Stimulated activated naive CD8-positive, alpha-beta T cell treated with anti-CD3 and anti-CD28 coated beads, Interleukin-15, amount 100 ng/mL, for 72 hours (primary cell): ENCODE measurements around the gene PSME1.
"Not testable (repeated sequence)": the region's sequence is repeated elsewhere in the genome, so short reads cannot be mapped to it uniquely, and the experiment has no call there.

Source experiments
- ATAC-seq: fragments of 150-1000 bp; cut with Tn5 transposase; 2 replicates; pipeline ENCODE4 v1.10.0; 2021; ENCODE audit warnings: mild to moderate bottlenecking, moderate library complexity
- DNase-seq, 2 donors: peaks; one replicate each; pipeline ENCODE4 v3.0.0; 2021 to 2022
- H3K27ac Mint-ChIP-seq, 2 donors: one replicate each; pipeline ENCODE4 v1.8.0; 2022; ENCODE audit warnings: mild to moderate bottlenecking in 2 of 2, mixed read lengths in 2 of 2, moderate library complexity in 2 of 2
- H3K27me3 Mint-ChIP-seq: one replicate; pipeline ENCODE4 v1.8.0; 2022; ENCODE audit warnings: mixed read lengths
- H3K4me1 Mint-ChIP-seq: one replicate; pipeline ENCODE4 v1.8.0; 2022; ENCODE audit warnings: mild to moderate bottlenecking, mixed read lengths
- H3K4me3 Mint-ChIP-seq, 2 donors: one replicate each; pipeline ENCODE4 v1.8.0; 2022; ENCODE audit warnings: mild to moderate bottlenecking in 2 of 2, mixed read lengths in 2 of 2, moderate library complexity in 1 of 2
- H3K9me3 Mint-ChIP-seq, 2 donors: one replicate each; pipeline ENCODE4 v1.8.0; 2022; ENCODE audit warnings: mixed read lengths in 2 of 2

The PSME1 gene

DNA sequence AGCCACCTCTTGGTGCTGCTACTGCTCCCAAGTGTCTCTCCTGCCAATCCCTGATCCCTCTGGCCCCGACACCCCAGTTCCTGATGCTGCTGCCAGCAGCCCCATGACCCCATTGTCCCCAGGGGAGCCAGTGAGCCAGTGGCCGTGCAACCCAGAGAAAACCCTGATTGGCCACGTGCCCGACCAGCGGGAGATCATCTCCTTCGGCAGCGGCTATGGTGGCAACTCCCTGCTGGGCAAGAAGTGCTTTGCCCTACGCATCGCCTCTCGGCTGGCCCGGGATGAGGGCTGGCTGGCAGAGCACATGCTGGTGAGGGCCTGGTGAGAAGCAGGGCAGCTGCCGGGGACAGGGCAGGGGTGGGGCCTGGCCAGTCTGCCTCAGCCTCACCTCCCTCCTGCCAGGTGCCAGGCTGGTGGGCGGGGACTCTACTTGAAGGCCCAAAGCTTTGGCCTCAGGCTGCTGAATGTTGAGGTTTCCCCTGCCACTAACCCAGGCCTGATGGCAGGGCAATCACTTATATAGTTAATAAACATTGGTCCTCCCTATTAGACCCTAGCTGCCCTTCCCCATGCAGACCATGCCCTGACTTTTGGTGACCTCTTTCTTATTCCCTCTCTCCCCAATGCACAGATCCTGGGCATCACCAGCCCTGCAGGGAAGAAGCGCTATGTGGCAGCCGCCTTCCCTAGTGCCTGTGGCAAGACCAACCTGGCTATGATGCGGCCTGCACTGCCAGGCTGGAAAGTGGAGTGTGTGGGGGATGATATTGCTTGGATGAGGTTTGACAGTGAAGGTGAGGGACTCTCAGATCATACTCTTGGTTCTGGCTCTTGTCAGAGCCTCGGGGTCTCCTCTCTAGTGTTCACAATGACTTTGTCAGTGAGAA is 36.8 kb upstream of the PSME1 start:
- DNase-seq (no peak), ATAC-seq (no peak)
- H3K9me3 Mint-ChIP-seq = no peaks in the 10 kb centered on the region
- no peak overlapping the region for H3K27ac Mint-ChIP-seq
- no peaks in the 10 kb centered on the region for H3K27me3 Mint-ChIP-seq
- no peak overlapping the region for H3K4me3 Mint-ChIP-seq
- H3K4me1 Mint-ChIP-seq = peaks cover 22% of the 10 kb centered on the region

DNA sequence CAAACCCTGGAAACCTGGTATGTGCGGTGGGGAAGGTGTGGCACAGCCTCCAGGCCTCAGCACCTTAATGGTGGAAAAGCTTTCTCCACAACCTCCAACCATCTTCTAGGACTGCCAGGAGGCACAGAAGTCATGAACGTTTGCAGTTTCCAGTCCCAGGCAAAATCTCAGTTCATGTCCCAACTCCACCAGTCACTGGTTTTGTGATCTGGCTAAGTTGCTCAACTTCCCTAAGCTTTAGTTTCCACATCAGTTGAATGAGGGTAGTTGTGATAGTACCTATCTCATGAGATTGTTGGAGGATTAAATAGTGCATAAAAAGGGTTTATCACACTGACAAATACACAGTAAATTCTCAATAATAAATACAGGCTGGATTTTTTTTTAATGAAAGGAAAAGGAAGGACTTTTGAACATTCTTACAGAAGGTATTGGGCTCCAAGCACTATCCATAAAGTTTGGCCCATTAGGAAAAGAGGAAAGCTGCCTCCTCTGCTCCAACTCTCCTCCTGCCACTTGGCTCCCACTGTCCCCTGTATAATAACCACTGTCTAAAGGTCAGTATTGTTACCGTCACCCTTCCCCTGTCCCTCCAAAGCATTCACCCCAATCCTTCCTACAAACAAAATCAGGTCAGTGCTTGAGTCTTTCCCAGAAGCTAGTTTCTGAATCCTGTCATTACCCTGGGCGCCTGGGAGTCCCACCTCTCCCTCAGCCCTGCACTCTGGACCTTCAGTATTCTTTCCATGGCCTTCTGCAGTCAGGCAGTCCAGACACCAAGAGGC is 35.6 kb upstream of the PSME1 start:
- H3K4me3 Mint-ChIP-seq = no peak overlapping the region
- ATAC-seq = no peak
- H3K4me1 Mint-ChIP-seq = peaks cover 23% of the 10 kb centered on the region
- DNase-seq = no peak
- H3K9me3 Mint-ChIP-seq = no peaks in the 10 kb centered on the region
- no peaks in the 10 kb centered on the region for H3K27me3 Mint-ChIP-seq
- H3K27ac Mint-ChIP-seq = no peak overlapping the region

DNA sequence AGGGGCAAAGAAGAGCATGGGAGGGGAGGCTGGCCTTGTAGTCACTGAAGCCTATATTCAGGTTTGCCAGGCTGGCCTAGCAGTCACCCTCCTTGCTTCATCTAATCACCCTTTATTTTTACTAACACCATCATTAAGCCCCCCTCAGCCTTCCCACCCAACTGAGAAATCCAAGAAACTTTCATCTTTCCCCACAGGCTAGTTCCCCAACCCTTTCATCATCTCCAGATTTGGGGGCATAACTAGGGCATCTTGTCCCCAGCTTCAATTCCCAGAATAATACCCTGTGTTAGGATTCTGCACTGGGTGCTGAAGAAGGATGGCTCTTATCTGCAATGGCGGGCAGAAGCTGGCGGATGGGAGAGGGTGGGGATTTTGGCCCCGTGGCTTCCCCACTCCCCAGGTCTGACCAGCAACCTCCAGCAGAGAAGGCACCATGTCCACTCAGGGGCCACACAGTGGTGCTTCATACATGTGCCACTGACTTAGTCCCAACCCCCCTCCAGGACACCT is 35.0 kb upstream of the PSME1 start:
- ATAC-seq (no peak), DNase-seq (no peak)
- Mint-ChIP-seq H3K9me3 (no peaks in the 10 kb centered on the region), H3K4me1 (peaks cover 24% of the 10 kb centered on the region), H3K27me3 (no peaks in the 10 kb centered on the region), H3K4me3 (no peak overlapping the region), H3K27ac (peak overlapping the region in 1 of 2 donors; percentile 12)

DNA sequence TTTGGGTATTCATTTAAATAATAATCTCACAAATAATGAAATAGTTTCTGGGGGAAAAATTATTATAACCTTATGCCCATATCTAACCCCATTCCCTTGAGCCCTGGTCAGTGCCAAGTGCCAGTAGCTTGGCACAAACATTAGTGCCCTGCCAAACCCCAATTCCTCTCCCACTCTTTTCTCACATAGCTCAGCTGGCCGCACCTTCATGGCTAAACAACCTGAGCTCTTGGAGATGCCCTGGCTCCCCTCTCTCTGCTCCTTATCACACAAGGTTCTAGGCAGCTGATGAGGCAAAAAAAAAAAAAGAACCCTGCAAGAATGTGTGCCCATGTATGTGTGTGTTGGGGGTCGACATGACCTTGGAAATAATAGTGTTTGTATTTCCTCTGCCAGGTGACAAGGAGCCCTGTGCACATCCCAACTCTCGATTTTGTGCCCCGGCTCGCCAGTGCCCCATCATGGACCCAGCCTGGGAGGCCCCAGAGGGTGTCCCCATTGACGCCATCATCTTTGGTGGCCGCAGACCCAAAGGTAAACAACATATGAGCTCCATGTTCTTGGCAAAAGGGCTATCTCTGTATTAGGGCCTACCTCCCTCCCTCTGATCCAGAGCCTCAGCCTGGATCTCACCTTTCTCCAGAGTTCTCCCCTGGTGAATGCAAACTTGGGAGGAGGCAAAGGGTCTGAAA is 33.5 kb upstream of the PSME1 start:
- no peak for DNase-seq
- no peak overlapping the region for H3K4me3 Mint-ChIP-seq

DNA sequence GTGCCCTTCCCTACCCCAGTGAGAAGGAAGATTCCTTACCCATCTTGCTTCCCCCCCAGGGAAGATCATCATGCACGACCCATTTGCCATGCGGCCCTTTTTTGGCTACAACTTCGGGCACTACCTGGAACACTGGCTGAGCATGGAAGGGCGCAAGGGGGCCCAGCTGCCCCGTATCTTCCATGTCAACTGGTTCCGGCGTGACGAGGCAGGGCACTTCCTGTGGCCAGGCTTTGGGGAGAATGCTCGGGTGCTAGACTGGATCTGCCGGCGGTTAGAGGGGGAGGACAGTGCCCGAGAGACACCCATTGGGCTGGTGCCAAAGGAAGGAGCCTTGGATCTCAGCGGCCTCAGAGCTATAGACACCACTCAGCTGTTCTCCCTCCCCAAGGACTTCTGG is 32.5 kb upstream of the PSME1 start:
- Mint-ChIP-seq H3K9me3 (no peaks in the 10 kb centered on the region), H3K4me3 (no peak overlapping the region), H3K27me3 (no peaks in the 10 kb centered on the region), H3K4me1 (peaks cover 17% of the 10 kb centered on the region), H3K27ac (no peak overlapping the region)
- no peak for ATAC-seq
- no peak for DNase-seq

More for the DNA sequence above, 33.5 kb upstream of the PSME1 start:
- no peak for ATAC-seq
- Mint-ChIP-seq H3K4me1 (peaks cover 20% of the 10 kb centered on the region), H3K27ac (peak overlapping the region in 1 of 2 donors; percentile 6), H3K9me3 (no peaks in the 10 kb centered on the region), H3K27me3 (no peaks in the 10 kb centered on the region)

DNA sequence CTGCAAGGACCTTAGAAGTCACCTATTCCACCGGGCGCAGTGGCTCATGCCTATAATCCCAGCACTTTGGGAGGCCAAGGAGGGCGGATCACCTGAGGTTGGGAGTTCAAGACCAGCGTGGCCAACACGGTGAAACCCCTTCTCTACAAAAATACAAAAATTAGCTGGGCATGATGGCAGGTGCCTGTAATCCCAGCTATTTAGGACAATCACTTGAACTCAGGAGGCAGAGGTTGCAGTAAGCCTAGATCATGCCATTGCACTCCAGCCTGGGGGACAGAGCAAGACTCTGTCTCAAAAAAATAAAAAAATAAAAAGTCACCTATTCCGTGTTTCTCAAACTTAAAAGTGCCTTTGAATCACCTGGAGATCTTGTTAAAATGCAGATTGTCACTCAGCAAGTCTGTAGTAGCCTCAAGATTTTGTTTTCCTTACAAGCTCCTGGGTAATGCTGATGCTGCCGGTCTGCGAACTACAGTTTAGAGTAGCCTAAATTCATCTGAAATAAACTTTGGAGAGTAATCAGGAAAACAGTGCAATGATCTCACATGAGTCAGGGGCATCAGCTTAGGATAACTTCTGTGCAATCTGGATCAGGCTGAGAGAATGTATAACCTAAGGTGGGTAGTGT is 30.3 kb upstream of the PSME1 start:
- not testable (repeated sequence) for H3K4me3 Mint-ChIP-seq, H3K27ac Mint-ChIP-seq, H3K27me3 Mint-ChIP-seq, DNase-seq, ATAC-seq, H3K9me3 Mint-ChIP-seq
- H3K4me1 Mint-ChIP-seq = peaks cover 28% of the 10 kb centered on the region

DNA sequence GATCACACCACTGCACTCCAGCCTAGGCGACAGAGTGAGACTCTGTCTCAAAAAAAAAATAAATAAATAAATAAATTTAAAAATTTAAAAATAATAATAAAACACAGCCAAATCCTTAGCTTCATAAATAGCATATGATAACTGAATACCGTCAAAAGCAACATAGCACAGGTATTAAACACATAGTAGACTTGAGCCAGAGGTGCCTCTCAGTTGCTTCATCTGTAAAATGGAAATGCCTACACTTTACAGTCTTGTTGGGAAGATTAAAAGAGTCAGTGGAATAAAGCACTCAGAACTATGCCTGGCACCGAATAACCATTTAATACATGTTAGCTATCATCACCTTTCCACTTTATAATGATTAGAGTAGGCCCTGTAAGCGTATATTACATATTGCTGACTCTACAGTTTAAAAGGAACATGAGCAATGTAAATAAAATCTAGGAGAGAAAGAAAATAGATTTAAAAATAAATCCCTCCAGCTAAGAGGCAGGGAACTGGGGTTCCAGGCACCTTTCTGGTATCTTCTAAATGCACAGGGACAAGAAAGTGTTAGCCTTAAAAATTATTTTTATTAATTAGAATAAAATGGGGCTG is 29.2 kb upstream of the PSME1 start:
- DNase-seq (no peak), ATAC-seq (no peak)
- Mint-ChIP-seq H3K4me3 (no peak overlapping the region), H3K9me3 (no peaks in the 10 kb centered on the region), H3K27ac (no peak overlapping the region), H3K27me3 (no peaks in the 10 kb centered on the region), H3K4me1 (peaks cover 28% of the 10 kb centered on the region)

DNA sequence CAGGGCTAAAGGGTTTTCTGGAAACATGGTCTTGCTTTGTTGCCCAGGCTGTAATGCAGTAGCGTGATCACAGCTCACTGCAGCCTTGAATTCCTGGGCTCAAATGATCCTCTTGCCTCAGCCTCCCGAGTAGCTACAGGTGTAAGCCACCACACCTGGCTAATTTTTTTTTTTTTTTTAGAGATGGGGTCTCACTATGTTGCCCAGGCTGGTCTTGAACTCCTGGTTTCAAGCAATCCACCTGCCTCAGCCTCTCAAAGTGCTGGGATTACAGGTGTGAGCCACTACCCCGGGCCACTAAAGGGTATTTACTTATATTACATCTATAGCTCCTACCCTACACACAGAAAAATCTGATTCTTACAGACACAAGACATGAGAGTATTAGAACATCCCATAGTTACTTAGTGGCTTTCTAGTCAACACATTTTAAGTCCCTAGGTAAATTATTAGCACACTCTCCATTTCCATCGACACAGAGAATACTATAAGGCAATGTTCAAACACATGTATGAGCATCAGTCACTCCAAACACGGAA is 27.6 kb upstream of the PSME1 start:
- no peaks in the 10 kb centered on the region for H3K9me3 Mint-ChIP-seq
- ATAC-seq (peak; percentile 43), DNase-seq (no peak)
- H3K4me1 Mint-ChIP-seq = peaks cover 28% of the 10 kb centered on the region
- no peaks in the 10 kb centered on the region for H3K27me3 Mint-ChIP-seq
- peak overlapping the region; percentile 88 to 94 for H3K27ac Mint-ChIP-seq
- peak overlapping the region; percentile 7 to 10 for H3K4me3 Mint-ChIP-seq

DNA sequence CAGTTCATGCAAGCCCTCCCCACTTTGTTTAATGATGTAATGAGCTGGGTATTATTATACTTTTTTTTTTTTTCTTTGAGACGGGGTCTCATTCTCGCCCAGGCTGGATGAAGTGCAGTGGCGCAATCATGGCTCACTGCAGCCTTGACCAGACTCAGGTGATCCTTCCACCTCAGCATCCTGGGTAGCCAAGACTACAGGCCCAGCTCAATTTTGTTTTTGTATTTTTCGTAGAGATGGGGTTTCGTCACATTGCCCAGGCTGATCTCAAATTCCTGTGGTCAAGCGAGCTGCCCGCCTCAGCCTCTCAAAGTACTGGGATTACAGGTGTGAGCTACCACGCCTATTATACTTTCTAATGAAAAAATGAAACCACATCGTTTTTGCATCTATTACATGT is 25.9 kb upstream of the PSME1 start:
- ATAC-seq (no peak), DNase-seq (no peak)
- no peaks in the 10 kb centered on the region for H3K9me3 Mint-ChIP-seq
- H3K27ac Mint-ChIP-seq = no peak overlapping the region
- peaks cover 27% of the 10 kb centered on the region for H3K4me1 Mint-ChIP-seq
- no peak overlapping the region for H3K4me3 Mint-ChIP-seq
- H3K27me3 Mint-ChIP-seq = no peaks in the 10 kb centered on the region

DNA sequence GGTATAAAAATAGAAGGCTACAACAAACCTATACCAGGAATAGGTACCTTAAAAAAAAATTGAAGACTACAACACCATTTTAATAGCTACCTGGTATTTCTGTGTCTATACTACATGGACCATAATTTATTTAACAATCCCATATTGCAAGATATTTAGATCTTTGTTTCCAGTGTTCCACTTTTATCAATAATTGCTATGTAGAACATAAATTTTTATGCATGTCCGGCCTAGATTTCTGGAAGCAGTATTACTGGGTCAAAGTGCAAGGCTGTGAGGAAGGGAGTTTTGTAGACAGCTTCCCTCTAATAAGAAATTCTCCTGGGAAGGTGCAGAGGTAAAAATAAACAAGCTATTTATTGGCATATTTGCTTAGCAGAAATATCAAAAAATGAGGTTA is 25.5 kb upstream of the PSME1 start:
- ATAC-seq (no peak), DNase-seq (no peak)
- H3K9me3 Mint-ChIP-seq = no peaks in the 10 kb centered on the region
- no peaks in the 10 kb centered on the region for H3K27me3 Mint-ChIP-seq
- H3K27ac Mint-ChIP-seq = no peak overlapping the region
- peaks cover 27% of the 10 kb centered on the region for H3K4me1 Mint-ChIP-seq
- no peak overlapping the region for H3K4me3 Mint-ChIP-seq

DNA sequence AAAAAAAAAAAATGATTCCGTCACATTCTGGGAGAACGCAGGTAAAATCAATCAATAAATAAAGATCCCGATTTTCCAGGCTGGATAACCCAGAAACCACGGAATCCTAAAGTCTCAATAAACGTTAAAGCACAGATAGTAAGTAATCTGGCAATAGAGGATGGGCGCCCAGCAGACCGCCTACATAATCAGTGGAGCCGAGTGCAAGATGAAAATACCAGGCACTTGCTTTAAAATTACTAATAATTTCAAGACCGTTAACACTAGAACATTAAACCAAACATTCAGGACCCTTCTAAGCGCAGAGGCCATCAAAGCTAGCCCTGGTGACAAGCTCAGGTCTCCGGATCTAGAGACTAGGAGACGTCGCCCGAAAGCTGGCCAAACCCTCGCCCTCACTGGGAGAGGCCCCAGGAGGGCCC is 22.6 kb upstream of the PSME1 start:
- no peaks in the 10 kb centered on the region for H3K9me3 Mint-ChIP-seq
- DNase-seq = no peak
- H3K4me3 Mint-ChIP-seq = peak overlapping the region; percentile 94 to 97
- peak overlapping the region; percentile 98 to 99 for H3K27ac Mint-ChIP-seq
- H3K4me1 Mint-ChIP-seq = peaks cover 33% of the 10 kb centered on the region
- no peak for ATAC-seq
- no peaks in the 10 kb centered on the region for H3K27me3 Mint-ChIP-seq

DNA sequence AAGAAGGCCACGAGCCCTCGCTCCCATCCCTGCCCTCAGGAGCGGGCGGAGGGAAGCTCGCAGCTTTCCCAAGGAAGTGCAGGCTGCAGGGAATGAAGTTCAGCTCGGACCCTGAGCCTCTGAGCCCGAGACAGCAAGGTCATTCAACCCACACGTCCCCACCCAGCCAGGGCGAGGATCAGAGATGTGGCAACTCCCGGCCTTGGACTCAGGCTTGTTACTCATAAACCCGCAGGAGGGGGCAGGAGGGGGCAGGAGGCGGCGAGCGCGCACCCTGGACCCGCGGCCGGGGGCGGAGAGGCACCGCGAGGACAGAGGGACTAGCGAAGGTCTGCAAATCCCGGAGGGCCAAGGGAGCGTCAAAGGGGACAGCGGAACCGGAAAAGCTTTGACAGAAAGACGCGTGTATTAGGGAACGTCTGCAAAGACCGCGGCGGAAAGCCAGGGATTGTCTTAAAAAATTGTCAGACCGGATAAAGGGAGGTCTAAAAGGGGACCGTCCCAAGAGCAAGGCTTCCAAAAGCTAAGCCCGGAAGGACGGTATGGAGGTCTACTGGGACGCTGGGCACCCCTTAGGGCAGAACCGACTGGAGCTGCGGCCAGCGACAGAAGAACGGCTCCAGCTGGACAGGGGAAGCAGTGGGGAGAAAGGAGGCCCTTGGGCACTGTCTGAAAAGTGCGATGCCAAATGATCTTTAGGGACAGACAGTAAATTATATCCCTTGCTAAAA is 22.0 kb upstream of the PSME1 start:
- ATAC-seq = peak; percentile 62
- DNase-seq = peak; percentile 86 to 92
- Mint-ChIP-seq H3K4me1 (peaks cover 28% of the 10 kb centered on the region), H3K27ac (peak overlapping the region; percentile 98 to 99), H3K4me3 (peak overlapping the region; percentile 94 to 97), H3K27me3 (no peaks in the 10 kb centered on the region), H3K9me3 (no peaks in the 10 kb centered on the region)

DNA sequence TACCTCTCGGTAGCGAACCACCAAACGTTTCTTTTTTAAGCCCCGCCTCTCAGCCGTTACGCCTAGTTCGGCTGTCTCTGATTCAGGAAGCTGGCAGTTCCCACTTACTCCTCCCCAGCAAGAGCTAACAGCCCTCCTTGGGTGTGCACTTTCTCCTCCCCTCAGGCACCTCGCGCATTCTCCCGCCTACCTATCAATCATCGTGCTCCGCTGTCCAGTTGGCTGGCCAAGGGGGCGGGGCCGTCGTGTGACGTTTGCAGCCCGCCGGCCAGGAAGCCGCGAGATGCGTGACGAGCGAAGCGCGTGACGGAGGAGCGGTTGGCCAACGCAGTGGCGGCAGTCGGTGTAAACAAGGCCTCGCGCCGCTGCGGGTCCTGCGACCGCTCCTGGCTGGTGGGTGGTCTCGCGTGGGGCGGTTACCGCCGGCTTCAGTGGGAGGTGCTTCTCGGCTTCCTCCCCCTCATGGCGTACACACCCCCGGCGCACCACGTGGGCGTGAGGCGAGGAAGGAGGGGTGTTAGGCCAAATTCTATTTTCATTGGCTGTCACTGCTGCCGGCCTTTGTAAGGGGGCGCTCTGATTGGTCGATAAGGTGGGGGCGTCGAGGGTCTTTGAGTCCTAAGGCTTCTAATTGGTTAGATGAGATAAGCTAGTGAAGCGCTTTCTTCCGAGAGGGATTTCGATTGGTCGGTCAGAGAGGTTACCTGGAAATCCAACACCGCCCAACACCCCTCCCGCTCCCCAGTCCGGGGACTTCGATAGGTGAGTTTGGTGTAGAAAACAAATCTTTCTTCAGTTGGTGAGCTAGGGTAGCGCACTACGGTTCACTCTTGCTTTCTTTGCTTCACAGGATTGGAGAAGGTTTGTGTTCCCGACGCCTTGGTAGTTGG is 21.2 kb upstream of the PSME1 start, which contains the start of the genes DCAF11 and NRL:
Gene DCAF11 (plus strand): TSS at position 246 of the 890 bp plus-strand sequence. CDS start 818 bp downstream, outside the sequence.
Gene NRL (minus strand): TSS at position 418 of the 890 bp plus-strand sequence. CDS start 32,101 bp downstream, outside the sequence.
- H3K9me3 Mint-ChIP-seq = no peaks in the 10 kb centered on the region
- H3K27ac Mint-ChIP-seq = peak within 1 kb of the TSS; percentile 98 to 99
- H3K27me3 Mint-ChIP-seq = no peaks in the 10 kb centered on the region
- ATAC-seq (peak; percentile 92), DNase-seq (peak; percentile 99)
- peaks cover 22% of the 10 kb centered on the region for H3K4me1 Mint-ChIP-seq
- peak within 1 kb of the TSS; percentile 94 to 97 for H3K4me3 Mint-ChIP-seq
